Testis (tissue), 3 donors: Measurements from ENCODE around the gene SFRP5. TPM values are rescaled to one million over a fixed set of nuclear protein-coding genes. Genes with fewer than 3 reads are reported as not detected.

Experiments
- DNase-seq: peaks from one replicate; pipeline ENCODE4 v3.0.0-alpha.2; 2019
- H3K27ac ChIP-seq, 2 donors: fragments of 200-600 bp; sonication (generic); one replicate each; pipeline ENCODE4 v1.5.1; 2019
- H3K27me3 ChIP-seq: fragments of 200-600 bp; sonication (generic); one replicate; pipeline ENCODE4 v1.5.1; 2019
- H3K36me3 ChIP-seq: fragments of 200-600 bp; sonication (generic); one replicate; pipeline ENCODE4 v1.5.1; 2017; ENCODE audit warnings: low read depth; ENCODE audit errors: missing control alignments
- H3K4me1 ChIP-seq: fragments of 200-600 bp; sonication (generic); one replicate; pipeline ENCODE4 v1.5.1; 2019
- H3K4me3 ChIP-seq, 2 donors: fragments of 200-600 bp; sonication (generic); one replicate each; pipeline ENCODE4 v1.5.1; 2017 to 2019
- H3K9me3 ChIP-seq: fragments of 200-600 bp; sonication (generic); one replicate; pipeline ENCODE4 v1.5.1; 2017
- CTCF ChIP-seq, 3 experiments: fragments of 450-650 bp in 2 of 3; fragments of 200-600 bp in 1 of 3; sonication (generic) in 1 of 3; IDR thresholded peaks; one replicate each; pipeline ENCODE4 v1.5.1; 2016 to 2019; ENCODE audit warnings: antibody characterized with exemption in 3 of 3, mild to moderate bottlenecking in 2 of 3, moderate library complexity in 1 of 3
- POLR2A ChIP-seq: fragments of 450-650 bp; IDR thresholded peaks from one replicate; pipeline ENCODE4 v1.6.1; 2017; ENCODE audit warnings: antibody characterized with exemption, mild to moderate bottlenecking, moderate library complexity
- WGBS, 2 donors: methylation state at CpG; one replicate each; pipeline ENCODE4 v1.1.5; 2018; 5-methylcytosine and 5-hydroxymethylcytosine counted together
- intact Hi-C: fragments of 100-400 bp; cut with DNase I; formaldehyde crosslinking; loops from one replicate; pipeline ENCODE4 v1.15.1; 2023; ENCODE audit warnings: low total_unique reads
- polyA plus RNA-seq: library from polyadenylated mRNA; stranded (reverse); fragments of 350-450 nt; fragmentation: Illumina TruSeq; extraction: RNeasy Lipid Tissue Mini Kit (QIAGEN cat#74804); gene quantifications from one replicate; pipeline ENCODE4 v1.2.3, GENCODE V29; 2014; ENCODE audit warnings: low read depth, low replicate concordance; ENCODE audit not compliant: insufficient read depth
- total RNA-seq, 2 donors: library from RNA; depleted of rRNA; stranded (reverse); fragments of >200 nt; gene quantifications; one replicate each; pipeline ENCODE4 v1.2.3, GENCODE V29; 2016

Gene SFRP5
- total and polyA plus RNA-seq, 3 donors from 2014 or later: 0.99 to 2.0 (median 1.2) TPM

- H3K27ac ChIP-seq: no peak overlapping the region
- 79 to 95% methylated on average over 5 of the region's 5 CpGs for WGBS, 2 donors
- H3K27me3 ChIP-seq: no peaks in the 10 kb centered on the region
- no peak overlapping the region for H3K4me3 ChIP-seq
- TF ChIP-seq CTCF (IDR thresholded peaks at IDR 0.05) (no peak), POLR2A (no peak)
- intact Hi-C loops: no loop called here
- no peak for DNase-seq
- no peaks in the 10 kb centered on the region for H3K9me3 ChIP-seq
- H3K4me1 ChIP-seq: no peaks in the 10 kb centered on the region
- no peaks in the 10 kb centered on the region for H3K36me3 ChIP-seq
These were observed 43.2 kb upstream of the SFRP5 start for GRCh38 chr10:97814996-97815395.

- DNase-seq: no peak
- Histone ChIP-seq H3K27me3 (no peaks in the 10 kb centered on the region), H3K4me3 (no peak overlapping the region), H3K36me3 (no peaks in the 10 kb centered on the region), H3K4me1 (no peaks in the 10 kb centered on the region), H3K9me3 (no peaks in the 10 kb centered on the region), H3K27ac (no peak overlapping the region)
- TF ChIP-seq CTCF (IDR thresholded peaks at IDR 0.05) (no peak), POLR2A (no peak)
- WGBS, 2 donors: 72 to 74% methylated on average over 3 of the region's 3 CpGs
- intact Hi-C loops: no loop called here
These were observed 41.5 kb upstream of the SFRP5 start for GRCh38 chr10:97813311-97813710.

- no peaks in the 10 kb centered on the region for H3K36me3 ChIP-seq
- H3K27ac ChIP-seq: no peak overlapping the region
- H3K9me3 ChIP-seq: no peaks in the 10 kb centered on the region
- TF ChIP-seq POLR2A: no peak
- no peak for TF ChIP-seq CTCF (IDR thresholded peaks at IDR 0.05)
- no peak for DNase-seq
- WGBS, 2 donors: 82 to 87% methylated on average over 8 of the region's 8 CpGs
- intact Hi-C loops: no loop called here
- no peaks in the 10 kb centered on the region for H3K4me1 ChIP-seq
- no peaks in the 10 kb centered on the region for H3K27me3 ChIP-seq
- no peak overlapping the region for H3K4me3 ChIP-seq
These were observed 40.9 kb upstream of the SFRP5 start for GRCh38 chr10:97812696-97813095.

- Histone ChIP-seq H3K4me1 (no peaks in the 10 kb centered on the region), H3K9me3 (no peaks in the 10 kb centered on the region), H3K36me3 (no peaks in the 10 kb centered on the region), H3K27me3 (no peaks in the 10 kb centered on the region), H3K4me3 (no peak overlapping the region), H3K27ac (no peak overlapping the region)
- TF ChIP-seq CTCF (IDR thresholded peaks at IDR 0.05): no peak
- TF ChIP-seq POLR2A: no peak
- DNase-seq: no peak
- WGBS, 2 donors: 76 to 86% methylated on average over 3 of the region's 3 CpGs
- intact Hi-C loops: no loop called here
These were observed 40.2 kb upstream of the SFRP5 start for GRCh38 chr10:97811958-97812357.

GRCh38 chr10:97810446-97810845 lies 38.6 kb upstream of the SFRP5 start:
- Histone ChIP-seq H3K27me3 (no peaks in the 10 kb centered on the region), H3K36me3 (no peaks in the 10 kb centered on the region), H3K27ac (no peak overlapping the region), H3K4me3 (no peak overlapping the region), H3K4me1 (no peaks in the 10 kb centered on the region), H3K9me3 (no peaks in the 10 kb centered on the region)
- TF ChIP-seq POLR2A: no peak
- no peak for TF ChIP-seq CTCF (IDR thresholded peaks at IDR 0.05)
- intact Hi-C loops: no loop called here
- WGBS, 2 donors: 83 to 86% methylated on average over 7 of the region's 7 CpGs
- DNase-seq: no peak
